ENCODE results near the gene ZC3H6. TPM values are rescaled to one million over a fixed set of nuclear protein-coding genes. Genes with fewer than 3 reads are reported as not detected.
A peak's percentile ranks its signal among the peaks of the same experiment; 100 is the strongest.
"Not testable (repeated sequence)": the region's sequence is repeated elsewhere in the genome, so short reads cannot be mapped to it uniquely, and the experiment has no call there.

ZC3H6 gene
- total and polyA plus RNA-seq, 2 of the 13 experiments (the other 11 are each of a cell fraction or from before 2014, with no cell fraction given): 0.71 to 0.93 TPM

GRCh38 chr2:112352292-112352691 lies 76.9 kb downstream of the ZC3H6 start:
- H3K27me3 ChIP-seq (ENCODE audit: control insufficient read depth in 1 of 2, insufficient read depth in 2 of 2, low read length in 2 of 2); DNase-seq (ENCODE audit: low spot score); in situ Hi-C loops (cut with HindIII; ENCODE audit: extremely low pct_ligation_motif_present, low pct_unique_long_range_greater_than_20kb); H2AFZ ChIP-seq (ENCODE audit: low read length); H3K4me1 ChIP-seq (ENCODE audit: insufficient read depth, low read length); ATAC-seq; H3K79me2 ChIP-seq (ENCODE audit: insufficient read depth, low read length); H3K36me3 ChIP-seq (replicated peaks in 1 of 2; ENCODE audit: control insufficient read depth in 1 of 2, insufficient read depth in 2 of 2, low read length in 2 of 2); H3K4me3 ChIP-seq (replicated peaks in 1 of 3; ENCODE audit: insufficient read depth in 1 of 3, low read depth in 2 of 3, low read length in 3 of 3); intact Hi-C loops (cut with micrococcal nuclease; ENCODE audit: unreplicated experiment); H4K20me1 ChIP-seq (ENCODE audit: insufficient read depth, low read length); CTCF ChIA-PET (ENCODE audit: low intra/inter-chr PET ratio, low total read pairs); POLR2A ChIA-PET; BruUV-seq (replicated peaks); H3K27ac ChIP-seq (ENCODE audit: extremely low read length, insufficient read depth, low read length); H3K4me2 ChIP-seq (ENCODE audit: low read depth, low read length); FAIRE-seq; H3K9me3 ChIP-seq (ENCODE audit: low read length); H3K9ac ChIP-seq (ENCODE audit: insufficient read depth, low read depth, low read length); TF ChIP-seq NONO (CRISPR knock-in tag; conservative IDR thresholded peaks at IDR 0.05): not testable (repeated sequence)
- 36% methylated on average over 2 of the region's 2 CpGs for WGBS (ENCODE audit: low lambda C conversion rate)
- peak; percentile 68; the same call in 1 of the 2 replicates for TF ChIP-seq NONO (IDR thresholded peaks at IDR 0.05)

GRCh38 chr2:112352809-112353603 lies 77.6 kb downstream of the ZC3H6 start:
- H3K27ac ChIP-seq (ENCODE audit: extremely low read length, insufficient read depth, low read length); DNase-seq (ENCODE audit: low spot score); H3K4me3 ChIP-seq (replicated peaks in 1 of 3; ENCODE audit: insufficient read depth in 1 of 3, low read depth in 2 of 3, low read length in 3 of 3); H3K4me2 ChIP-seq (ENCODE audit: low read depth, low read length); intact Hi-C loops (cut with micrococcal nuclease; ENCODE audit: unreplicated experiment); H3K9ac ChIP-seq (ENCODE audit: insufficient read depth, low read depth, low read length); H3K36me3 ChIP-seq (replicated peaks in 1 of 2; ENCODE audit: control insufficient read depth in 1 of 2, insufficient read depth in 2 of 2, low read length in 2 of 2); H4K20me1 ChIP-seq (ENCODE audit: insufficient read depth, low read length); H3K79me2 ChIP-seq (ENCODE audit: insufficient read depth, low read length); in situ Hi-C loops (cut with HindIII; ENCODE audit: extremely low pct_ligation_motif_present, low pct_unique_long_range_greater_than_20kb); POLR2A ChIA-PET; FAIRE-seq; ATAC-seq; H3K9me3 ChIP-seq (ENCODE audit: low read length); BruUV-seq (replicated peaks); H3K4me1 ChIP-seq (ENCODE audit: insufficient read depth, low read length); H2AFZ ChIP-seq (ENCODE audit: low read length); H3K27me3 ChIP-seq (ENCODE audit: control insufficient read depth in 1 of 2, insufficient read depth in 2 of 2, low read length in 2 of 2); CTCF ChIA-PET (ENCODE audit: low intra/inter-chr PET ratio, low total read pairs): not testable (repeated sequence)
- WGBS (ENCODE audit: low lambda C conversion rate): 92% methylated on average over 15 of the region's 25 CpGs

DNA sequence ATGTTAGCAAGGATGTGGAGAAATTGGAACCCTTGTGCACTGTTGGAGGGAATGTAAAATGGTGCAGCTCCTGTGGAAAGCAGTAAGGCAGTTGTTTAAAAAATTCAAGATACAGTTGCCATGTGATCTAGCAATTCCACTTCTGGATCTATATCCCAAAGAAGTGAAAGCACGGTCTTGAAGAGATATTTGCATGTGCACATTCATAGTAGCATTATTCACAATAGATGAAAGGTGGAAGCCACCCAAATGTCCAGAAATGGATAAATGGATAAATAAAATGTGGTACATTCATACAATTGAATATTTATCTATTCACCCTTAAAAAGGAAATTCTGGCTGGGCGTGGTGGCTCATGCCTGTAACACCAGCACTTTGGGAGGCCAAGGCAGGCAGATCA lies 78.9 kb downstream of the ZC3H6 start:
- H3K9me3 ChIP-seq (ENCODE audit: low read length); H3K36me3 ChIP-seq (replicated peaks in 1 of 2; ENCODE audit: control insufficient read depth in 1 of 2, insufficient read depth in 2 of 2, low read length in 2 of 2); DNase-seq (ENCODE audit: low spot score); H4K20me1 ChIP-seq (ENCODE audit: insufficient read depth, low read length); H3K9ac ChIP-seq (ENCODE audit: insufficient read depth, low read depth, low read length); BruUV-seq (replicated peaks); FAIRE-seq; POLR2A ChIA-PET; ATAC-seq; H3K4me2 ChIP-seq (ENCODE audit: low read depth, low read length); H3K27ac ChIP-seq (ENCODE audit: extremely low read length, insufficient read depth, low read length); H3K27me3 ChIP-seq (ENCODE audit: control insufficient read depth in 1 of 2, insufficient read depth in 2 of 2, low read length in 2 of 2); intact Hi-C loops (cut with micrococcal nuclease; ENCODE audit: unreplicated experiment); in situ Hi-C loops (cut with HindIII; ENCODE audit: extremely low pct_ligation_motif_present, low pct_unique_long_range_greater_than_20kb); H3K4me1 ChIP-seq (ENCODE audit: insufficient read depth, low read length); H3K79me2 ChIP-seq (ENCODE audit: insufficient read depth, low read length); H3K4me3 ChIP-seq (replicated peaks in 1 of 3; ENCODE audit: insufficient read depth in 1 of 3, low read depth in 2 of 3, low read length in 3 of 3); H2AFZ ChIP-seq (ENCODE audit: low read length); CTCF ChIA-PET (ENCODE audit: low intra/inter-chr PET ratio, low total read pairs): not testable (repeated sequence)
- 51% methylated on average over 2 of the region's 2 CpGs for WGBS (ENCODE audit: low lambda C conversion rate)
